ENCODE data around the gene WBP1L.

WBP1L gene

DNA sequence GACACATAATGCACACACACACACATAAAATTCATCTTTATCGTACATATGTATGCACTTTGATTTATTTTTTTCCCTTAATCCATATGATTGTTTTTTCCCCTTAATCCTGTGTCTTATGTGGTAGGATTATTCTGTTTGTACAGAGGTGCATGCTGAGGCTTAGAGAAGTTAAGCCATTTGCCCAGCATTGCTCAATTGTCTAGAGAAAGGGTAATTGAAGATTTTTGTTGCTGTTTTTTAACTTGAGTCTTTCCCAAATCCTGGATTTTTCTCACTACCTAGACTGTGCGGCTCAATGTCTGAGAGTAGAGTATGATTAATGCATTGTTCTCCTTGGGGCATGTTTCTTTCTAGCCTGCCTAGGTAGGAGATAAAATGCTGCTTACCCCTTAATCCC, 35.0 kb downstream of the WBP1L start:
- no peak for DNase-seq (ENCODE audit: low read depth, low spot score)

DNA sequence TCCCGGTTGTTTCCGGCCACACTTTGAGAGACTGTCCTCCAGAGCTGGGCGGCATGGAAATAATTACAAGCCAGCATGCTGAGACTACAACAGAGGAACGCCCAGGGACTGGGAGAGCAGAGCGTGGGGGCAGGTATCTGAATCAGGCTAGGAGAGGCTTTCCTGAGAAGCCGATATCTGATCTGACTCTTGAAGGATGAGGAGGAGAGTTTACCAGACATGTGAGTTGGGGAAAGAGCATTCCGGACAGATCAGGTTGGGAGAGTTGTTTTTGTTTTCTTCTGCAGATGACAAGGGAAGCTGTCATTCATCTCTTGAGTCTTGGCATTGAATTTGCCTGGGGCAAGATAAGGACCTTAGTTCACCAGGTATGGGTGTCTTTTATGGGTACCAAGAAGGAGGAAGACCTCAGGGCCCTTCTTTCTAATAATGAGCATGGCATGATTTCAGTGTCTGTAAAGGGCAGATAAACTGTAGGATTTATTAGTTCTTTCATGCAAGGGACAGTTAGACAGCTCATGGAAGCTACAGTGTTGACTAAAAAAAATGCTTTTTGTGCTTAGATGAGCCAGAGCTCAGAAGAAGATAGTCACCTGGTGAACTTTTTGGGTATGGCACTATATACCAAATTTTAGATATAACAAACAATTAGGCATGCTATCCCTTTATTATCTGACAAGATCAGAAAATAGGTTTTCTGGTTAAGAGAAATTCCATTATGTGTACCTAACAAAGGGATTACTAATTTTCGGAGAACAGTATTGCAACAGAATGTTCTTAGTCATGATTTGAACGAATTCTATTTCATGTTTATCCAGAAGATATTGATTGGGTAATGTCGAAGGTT, 36.2 kb downstream of the WBP1L start:
- peak; percentile 75 for DNase-seq (ENCODE audit: low read depth, low spot score)

GRCh38 chr10:102780527-102780808, 36.7 kb downstream of the WBP1L start:
- no peak for DNase-seq (ENCODE audit: low read depth, low spot score)

DNA sequence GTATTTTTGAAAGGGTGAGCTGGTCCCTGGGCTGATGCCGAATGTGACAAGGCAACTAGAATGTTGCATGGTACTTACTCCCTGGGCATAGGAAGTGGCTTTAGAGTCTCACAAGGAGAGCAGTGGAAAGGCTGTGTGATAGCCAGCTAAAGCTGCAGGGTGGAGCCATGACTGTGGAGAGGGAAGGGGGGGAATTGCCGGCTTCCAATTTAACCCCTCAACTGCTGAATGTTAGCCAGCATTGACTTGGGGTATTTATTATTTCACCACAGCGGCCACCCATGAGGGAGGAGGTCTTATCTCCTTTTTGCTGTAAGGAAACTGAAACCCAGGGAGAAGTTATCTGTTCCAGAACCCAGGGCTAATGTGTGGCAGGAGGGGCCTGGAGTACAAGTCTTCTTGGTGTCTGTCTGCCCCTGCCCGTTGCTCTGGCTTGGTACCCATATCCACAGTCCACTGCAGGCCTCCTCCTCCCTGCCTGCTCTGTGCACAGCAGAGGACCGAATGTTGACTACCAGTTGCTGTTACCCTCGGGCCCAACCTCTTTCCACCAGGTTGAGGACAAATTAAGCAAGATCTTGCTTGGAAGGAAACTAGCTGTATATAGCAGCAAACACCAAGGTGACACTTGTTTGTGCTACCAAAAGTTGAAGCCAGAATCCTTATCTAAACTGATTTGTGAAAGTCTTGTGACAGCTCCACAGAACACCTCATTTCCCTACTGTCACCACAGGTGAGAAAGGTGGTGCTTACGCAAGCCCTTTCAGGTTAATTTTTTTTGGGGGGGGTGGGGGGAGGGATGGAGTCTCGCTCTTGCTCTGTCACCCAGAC, 37.6 kb downstream of the WBP1L start:
- DNase-seq (ENCODE audit: low read depth, low spot score), result peak; percentile 53

GRCh38 chr10:102781921-102782557, 38.3 kb downstream of the WBP1L start:
- DNase-seq (ENCODE audit: low read depth, low spot score), result no peak

- DNase-seq (ENCODE audit: low read depth, low spot score), result no peak
Measured at GRCh38 chr10:102782673-102783551, 39.2 kb downstream of the WBP1L start.

DNA sequence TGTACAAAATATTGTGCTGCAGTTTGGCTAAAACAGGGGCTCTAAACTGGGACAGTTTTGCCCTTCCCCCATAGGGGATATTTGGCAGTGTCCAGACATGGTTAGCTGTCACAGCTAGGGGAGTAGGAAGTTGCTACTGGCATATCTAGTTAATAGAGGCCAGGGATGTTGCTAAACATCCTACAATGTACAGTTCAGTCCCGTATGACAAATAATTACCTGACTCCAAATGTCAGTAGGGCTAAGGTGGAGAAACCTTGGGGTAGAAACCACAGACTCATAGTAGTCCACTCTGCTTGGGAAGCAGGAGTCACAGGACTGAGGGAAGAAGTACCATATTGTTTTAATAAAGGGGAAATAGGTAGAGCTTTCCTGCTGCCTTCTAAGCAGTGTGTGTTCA, 39.8 kb downstream of the WBP1L start:
- DNase-seq (ENCODE audit: low read depth, low spot score), result no peak

DNA sequence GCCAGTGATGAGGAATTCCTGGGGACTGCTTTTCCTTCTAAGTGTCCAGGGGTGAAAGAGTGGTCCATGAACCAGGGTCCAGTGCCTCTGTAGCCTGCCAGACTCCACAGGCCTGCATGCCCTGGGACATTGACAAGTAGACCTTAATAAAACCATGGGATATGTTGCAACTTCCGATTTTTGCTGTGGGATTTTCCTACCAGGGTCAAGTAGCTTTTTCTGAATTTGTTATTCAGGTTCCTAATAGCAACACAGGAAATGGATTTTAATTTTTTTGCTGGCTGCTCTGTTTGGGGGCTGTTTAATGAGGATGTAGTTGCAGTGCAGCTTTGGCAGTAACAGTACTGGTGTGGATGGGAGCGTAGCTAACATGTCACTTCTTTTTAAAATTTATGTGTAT, 42.1 kb downstream of the WBP1L start:
- DNase-seq (ENCODE audit: low read depth, low spot score), result no peak

GRCh38 chr10:102791754-102792395, 48.1 kb downstream of the WBP1L start:
- no peak for DNase-seq (ENCODE audit: low read depth, low spot score)

DNA sequence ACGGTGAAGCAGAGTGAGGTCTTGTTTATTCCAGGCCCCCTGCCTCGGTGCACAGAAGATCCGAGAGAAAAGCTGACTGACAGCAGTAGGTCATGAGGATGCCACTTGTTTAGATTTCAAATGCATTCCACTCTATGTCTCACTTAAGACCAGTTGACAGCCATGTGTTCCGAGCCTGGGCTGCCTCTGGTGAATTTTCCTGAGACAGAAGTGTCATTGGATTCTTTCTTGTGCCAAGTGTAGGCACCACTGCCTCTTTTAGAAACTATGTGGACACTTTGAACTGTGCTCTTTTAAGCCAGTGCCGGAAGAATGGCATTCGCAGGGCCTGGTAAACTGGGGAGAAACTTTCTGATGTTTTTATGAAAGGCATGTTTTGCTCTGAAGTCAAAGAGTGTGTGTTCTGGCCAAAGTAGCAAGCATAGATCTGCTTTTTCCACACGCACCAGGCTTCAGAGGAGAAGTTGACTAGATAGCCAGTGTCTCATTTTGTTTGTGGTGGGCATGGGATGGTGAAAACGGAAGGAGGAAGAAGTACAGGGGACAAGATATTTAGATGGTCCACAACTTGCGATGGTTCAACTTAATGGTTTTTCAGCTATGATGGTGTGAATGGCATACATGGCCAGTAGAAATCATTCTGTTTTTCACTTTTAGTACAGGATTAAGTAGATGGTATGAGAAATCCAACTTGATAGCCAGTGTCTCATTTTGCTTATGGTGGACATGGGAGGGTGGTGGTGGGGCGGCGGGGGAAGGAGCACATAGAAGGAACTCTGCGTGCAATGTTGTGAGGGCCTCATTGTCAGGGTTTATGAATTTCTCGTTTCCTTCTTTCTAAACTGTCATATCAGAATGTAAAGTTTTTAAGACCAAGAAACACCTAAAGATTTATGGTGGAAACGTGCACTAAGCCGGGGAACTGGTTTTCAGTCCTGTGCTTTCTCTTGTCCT, 52.0 kb downstream of the WBP1L start:
- DNase-seq (ENCODE audit: low read depth, low spot score), result no peak

- DNase-seq (ENCODE audit: low read depth, low spot score), result no peak
Measured at GRCh38 chr10:102796407-102797176, 52.8 kb downstream of the WBP1L start.

- no peak for DNase-seq (ENCODE audit: low read depth, low spot score)
Measured at GRCh38 chr10:102799691-102800471, 56.1 kb downstream of the WBP1L start.

GRCh38 chr10:102800611-102801335, 57.0 kb downstream of the WBP1L start:
- no peak for DNase-seq (ENCODE audit: low read depth, low spot score)

DNA sequence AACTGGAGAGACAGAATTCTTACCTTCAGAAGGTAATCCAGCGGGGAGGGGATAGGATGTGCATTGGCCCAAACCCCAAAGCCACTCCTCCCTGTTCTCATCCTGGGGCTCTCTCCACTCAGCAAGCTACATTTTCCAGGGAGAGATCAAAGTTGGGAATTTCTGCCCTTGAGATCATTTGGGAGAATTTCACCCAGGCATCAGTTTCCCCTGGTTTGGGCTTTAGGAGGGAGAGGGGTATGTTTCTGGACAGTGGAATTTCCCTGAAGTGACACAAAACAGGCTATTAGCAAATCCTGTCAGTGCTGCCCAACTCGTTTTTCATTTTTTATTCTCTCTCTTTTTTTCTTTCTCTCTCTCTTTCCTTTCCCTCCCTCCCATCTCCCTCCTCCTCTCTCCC, 57.7 kb downstream of the WBP1L start:
- peak; percentile 83 for DNase-seq (ENCODE audit: low read depth, low spot score)

GRCh38 chr10:102801978-102802377, 58.2 kb downstream of the WBP1L start:
- no peak for DNase-seq (ENCODE audit: low read depth, low spot score)

DNA sequence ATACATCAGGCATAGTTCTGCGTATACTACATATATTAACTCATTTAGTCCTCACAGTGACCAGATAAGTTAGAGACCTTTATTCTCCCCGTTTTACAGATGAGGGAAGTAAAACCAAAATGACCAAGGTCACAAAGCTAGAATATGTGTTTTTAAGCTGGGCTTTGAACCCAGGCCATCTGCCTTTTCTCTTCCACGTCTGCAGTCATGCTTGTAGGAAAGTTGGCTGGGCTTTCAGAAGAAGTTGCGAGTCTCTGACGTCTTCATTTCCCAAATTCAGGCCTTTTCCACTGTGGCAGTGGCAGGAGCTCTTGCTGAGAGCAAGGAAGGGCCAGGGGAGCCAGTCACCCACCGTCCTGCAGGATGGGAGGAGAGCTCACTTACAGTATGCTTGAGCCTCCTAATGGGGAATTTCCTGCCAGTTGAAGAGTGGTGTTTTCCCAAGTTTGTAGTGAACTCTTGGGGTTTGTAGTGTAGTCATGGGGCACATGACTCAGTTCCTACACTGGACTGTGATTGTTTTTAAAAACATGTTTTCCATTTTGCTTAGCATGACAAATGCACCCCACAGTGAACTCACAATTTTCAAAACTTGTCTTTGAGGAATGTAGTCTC, 59.3 kb downstream of the WBP1L start:
- DNase-seq (ENCODE audit: low read depth, low spot score), result no peak

GRCh38 chr10:102804382-102805055, 60.8 kb downstream of the WBP1L start:
- no peak for DNase-seq (ENCODE audit: low read depth, low spot score)
